ENCODE results near the gene GRK4.

- TF ChIP-seq CTCF (IDR thresholded peaks at IDR 0.05) (no peak), POLR2A (IDR thresholded peaks at IDR 0.05) (no peak)
Observed at GRCh38 chr4:3025881-3026280, 62.5 kb downstream of the GRK4 start.
